ENCODE results near the gene NBEA. TPM values are rescaled to one million over a fixed set of nuclear protein-coding genes. Genes with fewer than 3 reads are reported as not detected.

The NBEA gene
- total RNA-seq, 2 donors from 2014 or later, result 15.2 to 15.9 TPM

GRCh38 chr13:35474496-35475211, 532.6 kb downstream of the NBEA start:
- no peak for DNase-seq
- 0 to 2% methylated on average over 9 to 16 of the region's 17 CpGs for WGBS, 2 experiments (ENCODE audit: insufficient coverage in 1 of 2, insufficient read length in 1 of 2)
- Histone ChIP-seq H3K9ac (ENCODE audit: extremely low read depth, low read length, poor library complexity, severe bottlenecking) (no peak overlapping the region), H3K4me3 (ENCODE audit: low read length) (peak overlapping the region; percentile 81), H3K9me3 (ENCODE audit: control insufficient read depth, low read length) (no peaks in the 10 kb centered on the region), H3K27me3 (ENCODE audit: control insufficient read depth, insufficient read depth, low read length, poor library complexity, severe bottlenecking) (peaks cover 99% of the 10 kb centered on the region), H3K4me1 (ENCODE audit: control insufficient read depth, insufficient read depth, low read length) (peaks cover 6% of the 10 kb centered on the region), H3K27ac (ENCODE audit: low read depth, low read length) (no peak overlapping the region), H3K36me3 (ENCODE audit: control insufficient read depth, insufficient read depth, low read length) (no peaks in the 10 kb centered on the region)
- Mint-ChIP-seq H3K36me3 (ENCODE audit: low read depth) (no peaks in the 10 kb centered on the region), H3K9me3 (no peaks in the 10 kb centered on the region), H3K4me3 (peak overlapping the region; percentile 63), H3K27ac (no peak overlapping the region), H3K4me1 (peaks cover 57% of the 10 kb centered on the region), H3K27me3 (ENCODE audit: insufficient read depth) (peaks cover 98% of the 10 kb centered on the region)
- TF ChIP-seq CTCF (conservative IDR thresholded peaks at IDR 0.05), result no peak

- Mint-ChIP-seq H3K27me3 (ENCODE audit: insufficient read depth) (peaks cover 98% of the 10 kb centered on the region), H3K4me1 (peaks cover 52% of the 10 kb centered on the region), H3K4me3 (peak overlapping the region; percentile 63), H3K27ac (no peak overlapping the region), H3K36me3 (ENCODE audit: low read depth) (no peaks in the 10 kb centered on the region), H3K9me3 (no peaks in the 10 kb centered on the region)
- H3K4me1 ChIP-seq (ENCODE audit: control insufficient read depth, insufficient read depth, low read length), result peaks cover 3% of the 10 kb centered on the region
- DNase-seq, result peak; percentile 79
- H3K9ac ChIP-seq (ENCODE audit: extremely low read depth, low read length, poor library complexity, severe bottlenecking), result no peak overlapping the region
- WGBS, 2 experiments (ENCODE audit: insufficient coverage in 1 of 2, insufficient read length in 1 of 2), result 1 to 2% methylated on average over 25 to 47 of the region's 47 CpGs
- no peak overlapping the region for H3K27ac ChIP-seq (ENCODE audit: low read depth, low read length)
- no peak for TF ChIP-seq CTCF (conservative IDR thresholded peaks at IDR 0.05)
- peaks cover 99% of the 10 kb centered on the region for H3K27me3 ChIP-seq (ENCODE audit: control insufficient read depth, insufficient read depth, low read length, poor library complexity, severe bottlenecking)
- no peaks in the 10 kb centered on the region for H3K36me3 ChIP-seq (ENCODE audit: control insufficient read depth, insufficient read depth, low read length)
- no peaks in the 10 kb centered on the region for H3K9me3 ChIP-seq (ENCODE audit: control insufficient read depth, low read length)
- peak overlapping the region; percentile 81 for H3K4me3 ChIP-seq (ENCODE audit: low read length)
Measured at GRCh38 chr13:35475212-35475959, 533.3 kb downstream of the NBEA start.

- Mint-ChIP-seq H3K27ac (no peak within 1 kb of the TSS), H3K4me1 (peaks cover 50% of the 10 kb centered on the region), H3K27me3 (ENCODE audit: insufficient read depth) (peaks cover 97% of the 10 kb centered on the region), H3K36me3 (ENCODE audit: low read depth) (no peaks in the 10 kb centered on the region), H3K4me3 (peak within 1 kb of the TSS; percentile 63), H3K9me3 (no peaks in the 10 kb centered on the region)
- Histone ChIP-seq H3K9ac (ENCODE audit: extremely low read depth, low read length, poor library complexity, severe bottlenecking) (no peak within 1 kb of the TSS), H3K9me3 (ENCODE audit: control insufficient read depth, low read length) (no peaks in the 10 kb centered on the region), H3K4me3 (ENCODE audit: low read length) (peak within 1 kb of the TSS; percentile 81), H3K27me3 (ENCODE audit: control insufficient read depth, insufficient read depth, low read length, poor library complexity, severe bottlenecking) (peaks cover 100% of the 10 kb centered on the region), H3K27ac (ENCODE audit: low read depth, low read length) (no peak within 1 kb of the TSS), H3K36me3 (ENCODE audit: control insufficient read depth, insufficient read depth, low read length) (no peaks in the 10 kb centered on the region), H3K4me1 (ENCODE audit: control insufficient read depth, insufficient read depth, low read length) (peaks cover 3% of the 10 kb centered on the region)
- WGBS, 2 experiments (ENCODE audit: insufficient coverage in 1 of 2, insufficient read length in 1 of 2), result 3% methylated on average over 20 to 35 of the region's 35 CpGs
- no peak for TF ChIP-seq CTCF (conservative IDR thresholded peaks at IDR 0.05)
- DNase-seq, result peak; percentile 68
Measured at GRCh38 chr13:35475960-35476943, 534.2 kb downstream of the NBEA start, which contains the start of gene MAB21L1. Gene MAB21L1, minus strand, starts transcription at chr13:35476689. Its CDS starts 551 bp downstream, at chr13:35476138.
